ENCODE measurements around the gene PPP1R14C.

DNA sequence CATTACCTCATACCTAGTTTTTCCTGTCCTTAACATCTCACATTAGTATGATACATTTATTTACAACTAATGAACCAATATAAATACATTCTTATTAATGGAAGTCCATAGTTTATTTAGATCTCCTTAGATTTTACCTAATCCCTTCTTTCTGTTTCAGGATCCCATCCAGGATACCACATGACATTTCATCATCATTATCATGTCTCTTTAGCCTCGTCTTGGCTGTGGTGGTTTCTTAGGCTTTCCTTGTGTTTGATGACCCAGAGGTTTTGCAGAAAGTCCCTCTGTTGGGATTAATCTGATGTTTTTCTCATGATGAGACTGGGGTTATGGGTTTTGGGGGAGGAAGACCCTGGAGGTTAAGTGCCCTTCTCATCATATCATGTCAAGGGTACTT lies 136.7 kb downstream of the PPP1R14C start:
- TF ChIP-seq, protein P1, sequence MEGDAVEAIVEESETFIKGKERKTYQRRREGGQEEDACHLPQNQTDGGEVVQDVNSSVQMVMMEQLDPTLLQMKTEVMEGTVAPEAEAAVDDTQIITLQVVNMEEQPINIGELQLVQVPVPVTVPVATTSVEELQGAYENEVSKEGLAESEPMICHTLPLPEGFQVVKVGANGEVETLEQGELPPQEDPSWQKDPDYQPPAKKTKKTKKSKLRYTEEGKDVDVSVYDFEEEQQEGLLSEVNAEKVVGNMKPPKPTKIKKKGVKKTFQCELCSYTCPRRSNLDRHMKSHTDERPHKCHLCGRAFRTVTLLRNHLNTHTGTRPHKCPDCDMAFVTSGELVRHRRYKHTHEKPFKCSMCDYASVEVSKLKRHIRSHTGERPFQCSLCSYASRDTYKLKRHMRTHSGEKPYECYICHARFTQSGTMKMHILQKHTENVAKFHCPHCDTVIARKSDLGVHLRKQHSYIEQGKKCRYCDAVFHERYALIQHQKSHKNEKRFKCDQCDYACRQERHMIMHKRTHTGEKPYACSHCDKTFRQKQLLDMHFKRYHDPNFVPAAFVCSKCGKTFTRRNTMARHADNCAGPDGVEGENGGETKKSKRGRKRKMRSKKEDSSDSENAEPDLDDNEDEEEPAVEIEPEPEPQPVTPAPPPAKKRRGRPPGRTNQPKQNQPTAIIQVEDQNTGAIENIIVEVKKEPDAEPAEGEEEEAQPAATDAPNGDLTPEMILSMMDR (IDR thresholded peaks at IDR 0.05) = no peak
- TF ChIP-seq POLR2A (IDR thresholded peaks at IDR 0.05) = no peak

All from uterus (tissue), 2 donors.